HG02588 (cell line): ENCODE measurements around the gene C13orf42.

Source experiments
- ATAC-seq: cut with Tn5 transposase; IDR thresholded peaks from one replicate; pipeline ENCODE4 v1.9.1; 2021; ENCODE audit warnings: mild to moderate bottlenecking, moderate library complexity; ENCODE audit not compliant: unreplicated experiment

C13orf42 gene

GRCh38 chr13:51035978-51036377 lies 75.1 kb downstream of the C13orf42 start:
- ATAC-seq = no peak

- ATAC-seq = no peak
These were observed 75.6 kb downstream of the C13orf42 start for GRCh38 chr13:51035469-51035868.

GRCh38 chr13:51034906-51035305 lies 76.2 kb downstream of the C13orf42 start:
- no peak for ATAC-seq

GRCh38 chr13:51033421-51034185 lies 77.5 kb downstream of the C13orf42 start:
- no peak for ATAC-seq

GRCh38 chr13:51032831-51033230 lies 78.2 kb downstream of the C13orf42 start:
- no peak for ATAC-seq
